Smooth muscle cell (in vitro differentiated cells): Measurements from ENCODE around the gene MED16. TPM values are rescaled to one million over a fixed set of nuclear protein-coding genes. Genes with fewer than 3 reads are reported as not detected.

Experiments
- DNase-seq: peaks from one replicate; lab custom pipeline; 2025; ENCODE audit not compliant: unreplicated experiment; lab: John Stamatoyannopoulos, UW
- H2AFZ ChIP-seq: fragments of 200-600 bp; sonication (generic); 2 replicates; pipeline ENCODE4 v1.6.0; 2016; ENCODE audit warnings: antibody characterized with exemption, low read depth, mild to moderate bottlenecking
- H3F3A ChIP-seq: fragments of 200-600 bp; sonication (generic); 2 replicates; pipeline ENCODE4 v1.6.0; 2017; ENCODE audit warnings: antibody characterized with exemption, low read depth
- H3K27ac ChIP-seq: fragments of 200-600 bp; sonication (generic); 2 replicates; pipeline ENCODE4 v1.5.1; 2016; ENCODE audit warnings: low read depth, mild to moderate bottlenecking
- H3K27me3 ChIP-seq: fragments of 200-600 bp; sonication (generic); 2 replicates; pipeline ENCODE4 v1.6.1; 2016; ENCODE audit warnings: low read depth, mild to moderate bottlenecking
- H3K36me3 ChIP-seq: fragments of 200-600 bp; sonication (generic); 2 replicates; pipeline ENCODE4 v1.5.1; 2016; ENCODE audit warnings: low read depth
- H3K4me1 ChIP-seq: fragments of 200-600 bp; sonication (generic); 2 replicates; pipeline ENCODE4 v1.5.1; 2016; ENCODE audit warnings: low read depth
- H3K4me2 ChIP-seq: fragments of 200-600 bp; sonication (generic); 2 replicates; pipeline ENCODE4 v1.6.0; 2016; ENCODE audit warnings: mild to moderate bottlenecking
- H3K4me3 ChIP-seq: fragments of 200-600 bp; sonication (generic); 2 replicates; pipeline ENCODE4 v1.5.1; 2016; ENCODE audit warnings: mild to moderate bottlenecking
- H3K79me2 ChIP-seq: fragments of 200-600 bp; sonication (generic); 2 replicates; pipeline ENCODE4 v1.6.0; 2016; ENCODE audit warnings: low read depth, mild to moderate bottlenecking
- H3K9ac ChIP-seq: fragments of 200-600 bp; sonication (generic); 2 replicates; pipeline ENCODE4 v1.6.0; 2016; ENCODE audit warnings: low read depth
- H3K9me3 ChIP-seq: fragments of 200-600 bp; sonication (generic); replicated peaks from 2 replicates; pipeline ENCODE4 v1.5.1; 2016; ENCODE audit warnings: low read depth
- H4K20me1 ChIP-seq: fragments of 200-600 bp; sonication (generic); 2 replicates; pipeline ENCODE4 v1.6.0; 2016; ENCODE audit warnings: low read depth
- CTCF ChIP-seq: fragments of 200-600 bp; sonication (generic); IDR thresholded peaks from 2 replicates; pipeline ENCODE4 v1.5.1; 2017; ENCODE audit warnings: borderline replicate concordance, mild to moderate bottlenecking, antibody characterized with exemption; ENCODE audit not compliant: insufficient read depth, poor library complexity, severe bottlenecking
- WGBS: methylation state at CpG from one replicate; pipeline ENCODE4 v1.1.7; 2016; ENCODE audit warnings: low lambda C conversion rate; 5-methylcytosine and 5-hydroxymethylcytosine counted together
- polyA plus RNA-seq: library from polyadenylated mRNA; unstranded; fragments of >200 nt; fragmentation: Nextera tagmentation; extraction: Ambion mirVana; gene quantifications from 2 replicates; pipeline ENCODE4 v1.2.1, GENCODE V29; 2016
- total RNA-seq: library from RNA; depleted of rRNA; stranded (reverse); fragments of >200 nt; gene quantifications from 2 replicates; pipeline ENCODE4 v1.2.3, GENCODE V29; 2014

The MED16 gene
- total and polyA plus RNA-seq, 2 experiments from 2014 or later = 25.2 to 87.1 TPM

DNA sequence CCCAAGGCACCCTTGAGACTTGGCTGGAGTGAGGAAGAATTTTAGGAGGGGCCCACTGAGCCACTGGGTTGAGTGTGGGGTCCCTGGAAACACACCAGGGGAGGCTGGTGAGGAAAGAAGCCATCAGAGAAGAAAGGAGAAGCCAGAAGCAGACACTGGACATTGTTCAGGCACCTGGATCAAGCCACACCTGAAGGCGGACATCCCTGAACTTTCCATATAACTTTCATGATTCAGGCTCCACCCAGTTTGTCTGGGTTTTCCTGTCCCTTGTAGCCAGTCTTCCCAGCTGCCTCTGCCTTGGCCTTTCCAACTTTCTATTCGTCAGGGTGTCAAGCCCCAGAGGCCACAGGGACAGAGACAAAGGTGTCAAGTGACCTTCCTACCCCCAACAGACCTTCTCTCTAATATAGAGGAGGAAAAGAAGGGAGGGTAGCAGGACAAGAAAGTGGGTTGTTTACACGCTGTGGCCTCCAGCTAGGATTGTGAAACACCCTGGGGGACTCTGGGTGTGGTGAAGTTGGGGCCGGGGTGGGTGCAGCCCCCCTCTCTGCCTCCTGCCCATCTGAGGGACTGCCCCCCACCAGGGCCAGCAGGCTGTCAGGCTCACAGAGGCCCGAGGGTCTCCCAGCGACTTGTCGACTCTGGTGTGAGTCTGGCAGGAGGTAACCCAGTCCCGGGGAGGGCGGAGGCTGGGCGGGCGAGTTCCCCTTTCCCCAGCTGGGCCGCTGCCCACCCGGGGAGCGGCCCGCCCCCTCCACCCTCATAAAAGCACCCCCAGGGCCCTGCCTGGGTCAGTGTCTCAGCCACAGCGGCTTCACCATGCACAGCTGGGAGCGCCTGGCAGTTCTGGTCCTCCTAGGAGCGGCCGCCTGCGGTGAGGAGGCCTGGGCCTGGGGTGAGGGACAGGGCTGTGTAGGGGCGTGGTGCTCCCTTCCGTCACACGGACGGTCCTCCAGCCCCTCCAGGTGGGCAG is 33.8 kb downstream of the MED16 start, which contains the start of gene CFD:
CFD (plus strand) TSS at position 797 of the 976 bp plus-strand sequence; CDS start at position 823, 26 bp downstream.
- peaks cover 33% of the 10 kb centered on the region for H3K27me3 ChIP-seq
- H3K36me3 ChIP-seq = no peaks in the 10 kb centered on the region
- no peak within 1 kb of the TSS for H3K27ac ChIP-seq
- H3K4me1 ChIP-seq = no peaks in the 10 kb centered on the region
- no peak for TF ChIP-seq CTCF
- H2AFZ ChIP-seq = no peak within 1 kb of the TSS
- H3F3A ChIP-seq = no peaks in the 10 kb centered on the region
- H3K9me3 ChIP-seq = no peaks in the 10 kb centered on the region
- H3K4me2 ChIP-seq = peak within 1 kb of the TSS; percentile 68
- DNase-seq = no peak
- no peaks in the 10 kb centered on the region for H4K20me1 ChIP-seq
- H3K4me3 ChIP-seq = peak within 1 kb of the TSS; percentile 21
- no peaks in the 10 kb centered on the region for H3K79me2 ChIP-seq
- no peak within 1 kb of the TSS for H3K9ac ChIP-seq
- WGBS = 81% methylated on average over 19 of the region's 24 CpGs

- no peaks in the 10 kb centered on the region for H3K36me3 ChIP-seq
- H3K4me2 ChIP-seq = no peak overlapping the region
- H3K79me2 ChIP-seq = no peaks in the 10 kb centered on the region
- H4K20me1 ChIP-seq = no peaks in the 10 kb centered on the region
- WGBS = 82% methylated on average over 9 of the region's 9 CpGs
- no peak for DNase-seq
- H3K27me3 ChIP-seq = peaks cover 32% of the 10 kb centered on the region
- no peak overlapping the region for H3K9ac ChIP-seq
- H3F3A ChIP-seq = no peaks in the 10 kb centered on the region
- H3K27ac ChIP-seq = no peak overlapping the region
- TF ChIP-seq CTCF = no peak
- no peak overlapping the region for H3K4me3 ChIP-seq
- no peaks in the 10 kb centered on the region for H3K4me1 ChIP-seq
- H2AFZ ChIP-seq = no peak overlapping the region
- H3K9me3 ChIP-seq = no peaks in the 10 kb centered on the region
Observed at GRCh38 chr19:858284-858683, 34.7 kb downstream of the MED16 start.

DNA sequence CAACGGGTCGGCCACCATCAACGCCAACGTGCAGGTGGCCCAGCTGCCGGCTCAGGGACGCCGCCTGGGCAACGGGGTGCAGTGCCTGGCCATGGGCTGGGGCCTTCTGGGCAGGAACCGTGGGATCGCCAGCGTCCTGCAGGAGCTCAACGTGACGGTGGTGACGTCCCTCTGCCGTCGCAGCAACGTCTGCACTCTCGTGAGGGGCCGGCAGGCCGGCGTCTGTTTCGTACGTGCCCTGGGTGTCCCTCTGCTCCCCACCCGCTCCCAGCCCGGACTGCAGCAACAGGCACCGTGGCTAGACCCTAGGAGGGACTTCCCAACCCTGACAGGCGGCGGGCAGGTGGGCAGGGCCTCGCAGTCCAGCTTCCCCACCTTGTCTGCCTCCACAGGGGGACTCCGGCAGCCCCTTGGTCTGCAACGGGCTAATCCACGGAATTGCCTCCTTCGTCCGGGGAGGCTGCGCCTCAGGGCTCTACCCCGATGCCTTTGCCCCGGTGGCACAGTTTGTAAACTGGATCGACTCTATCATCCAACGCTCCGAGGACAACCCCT is 37.3 kb downstream of the MED16 start:
- 88% methylated on average over 38 of the region's 40 CpGs for WGBS
- H2AFZ ChIP-seq = no peak overlapping the region

More for the DNA sequence above, 37.3 kb downstream of the MED16 start:
- H3F3A ChIP-seq = peaks cover 1% of the 10 kb centered on the region
- no peaks in the 10 kb centered on the region for H3K4me1 ChIP-seq
- no peak for DNase-seq
- no peaks in the 10 kb centered on the region for H3K9me3 ChIP-seq
- no peak overlapping the region for H3K4me2 ChIP-seq
- TF ChIP-seq CTCF = no peak
- no peak overlapping the region for H3K4me3 ChIP-seq
- H3K27ac ChIP-seq = no peak overlapping the region
- peaks cover 9% of the 10 kb centered on the region for H3K27me3 ChIP-seq
- no peaks in the 10 kb centered on the region for H4K20me1 ChIP-seq
- H3K79me2 ChIP-seq = no peaks in the 10 kb centered on the region
- H3K9ac ChIP-seq = no peak overlapping the region
- H3K36me3 ChIP-seq = no peaks in the 10 kb centered on the region
